HepG2 (cell line): ENCODE measurements around the gene SIVA1. TPM values are rescaled to one million over a fixed set of nuclear protein-coding genes. Genes with fewer than 3 reads are reported as not detected.

ENCODE experiments used
- ATAC-seq: fragments of 200-7000 bp; cut with Tn5 transposase; 3 replicates; pipeline ENCODE4 v1.9.1; 2020; ENCODE audit warnings: mild to moderate bottlenecking, moderate library complexity
- BruUV-seq: library from RNA; stranded (reverse); fragments of 400-500 nt; replicated peaks from 2 replicates; lab custom pipeline; 2021; lab: Mats Ljungman, UMichigan
- CTCF ChIA-PET: fragments of 300-600 bp; formaldehyde crosslinking; extraction: SDS; loops from one replicate; lab custom pipeline; 2021; ENCODE audit warnings: low total read pairs, inconsistent platforms, low intra/inter-chr PET ratio; lab: Yijun Ruan, JAX
- POLR2A ChIA-PET: fragments of 350-600 bp; sonication (Branson Sonifier 250); formaldehyde crosslinking; loops from one replicate; lab custom pipeline; 2020; ENCODE audit warnings: antibody characterized with exemption, inconsistent platforms; lab: Yijun Ruan, JAX
- DNase-seq: peaks from one replicate; pipeline ENCODE4 v3.0.0-alpha.2; 2015; ENCODE audit warnings: low spot score
- FAIRE-seq: peaks from 3 replicates; lab custom pipeline; 2011; peaks lifted over from hg19 to GRCh38; lab: Jason Lieb, UNC
- H2AFZ ChIP-seq: one replicate; pipeline ENCODE4 v1.6.1; 2011; ENCODE audit warnings: low read length, inconsistent platforms
- H3K27ac ChIP-seq: fragments of 300-600 bp; 3 replicates; pipeline ENCODE4 v1.8.0; 2011; ENCODE audit warnings: mixed run types, mild to moderate bottlenecking, mixed read lengths, low read length, inconsistent platforms; ENCODE audit not compliant: insufficient read depth; ENCODE audit errors: extremely low read length
- H3K27me3 ChIP-seq, 2 experiments: fragments of 200-600 bp in 1 of 2; 2 replicates in 1 of 2; 3 replicates in 1 of 2; pipeline versions ENCODE4 v1.6.0 to v1.8.0; 2011; ENCODE audit warnings: low read length in 2 of 2, mild to moderate bottlenecking in 2 of 2, moderate library complexity in 2 of 2, inconsistent platforms in 1 of 2; ENCODE audit not compliant: insufficient read depth in 2 of 2, control insufficient read depth in 1 of 2
- H3K36me3 ChIP-seq, 2 experiments: fragments of 200-600 bp in 1 of 2; replicated peaks in 1 of 2; 2 replicates in 1 of 2; 3 replicates in 1 of 2; pipeline versions ENCODE4 v1.5.1 to v1.8.0; 2011; ENCODE audit warnings: low read length in 2 of 2, inconsistent platforms in 1 of 2; ENCODE audit not compliant: insufficient read depth in 2 of 2, control insufficient read depth in 1 of 2
- H3K4me1 ChIP-seq: 2 replicates; pipeline ENCODE4 v1.5.1; 2012; ENCODE audit warnings: low read length, inconsistent platforms; ENCODE audit not compliant: insufficient read depth
- H3K4me2 ChIP-seq: 2 replicates; pipeline ENCODE4 v1.6.0; 2011; ENCODE audit warnings: low read depth, low read length, inconsistent platforms
- H3K4me3 ChIP-seq, 3 experiments: fragments of 200-600 bp in 1 of 3; sonication (generic), shearing (Covaris generic) in 1 of 3; replicated peaks in 1 of 3; 2 replicates each; pipeline ENCODE4 v1.5.1; 2011 to 2016; ENCODE audit warnings: low read length in 3 of 3, inconsistent platforms in 2 of 3, low read depth in 2 of 3, mild to moderate bottlenecking in 2 of 3, control low read depth in 1 of 3, mixed read lengths in 1 of 3; ENCODE audit not compliant: insufficient read depth in 1 of 3
- H3K79me2 ChIP-seq: one replicate; pipeline ENCODE4 v1.6.1; 2011; ENCODE audit warnings: low read length, inconsistent platforms; ENCODE audit not compliant: insufficient read depth
- H3K9ac ChIP-seq: 2 replicates; pipeline ENCODE4 v1.6.0; 2011; ENCODE audit warnings: mild to moderate bottlenecking, low read depth, low read length, inconsistent platforms; ENCODE audit not compliant: insufficient read depth
- H3K9me3 ChIP-seq: 2 replicates; pipeline ENCODE4 v1.5.1; 2012; ENCODE audit warnings: mild to moderate bottlenecking, low read length
- H4K20me1 ChIP-seq: 2 replicates; pipeline ENCODE4 v1.6.0; 2011; ENCODE audit warnings: inconsistent platforms, mild to moderate bottlenecking, low read length, moderate library complexity; ENCODE audit not compliant: insufficient read depth
- CBFB ChIP-seq: sonication (generic); formaldehyde crosslinking; IDR thresholded peaks from 2 replicates; pipeline ENCODE4 v1.4.0; 2020; ENCODE audit warnings: missing genetic modification reagents
- CBX5 ChIP-seq: sonication (generic); formaldehyde crosslinking; IDR thresholded peaks from 2 replicates; pipeline ENCODE4 v1.4.0; 2020; ENCODE audit warnings: missing genetic modification reagents, borderline replicate concordance
- NONO ChIP-seq, 2 experiments: fragments of 450-650 bp in 1 of 2; sonication (generic) in 1 of 2; formaldehyde crosslinking in 1 of 2; IDR thresholded peaks in 1 of 2; conservative IDR thresholded peaks in 1 of 2; 2 replicates each; pipeline versions ENCODE4 v1.6.1 to v1.8.0; 2017 to 2022; ENCODE audit warnings: mild to moderate bottlenecking in 1 of 2, missing genetic modification reagents in 1 of 2, moderate library complexity in 1 of 2
- PRDM10 ChIP-seq: sonication (generic); formaldehyde crosslinking; IDR thresholded peaks from 2 replicates; pipeline ENCODE4 v1.4.0; 2020; ENCODE audit warnings: low read depth, missing genetic modification reagents
- REPIN1 ChIP-seq: sonication (generic); formaldehyde crosslinking; IDR thresholded peaks from 2 replicates; pipeline ENCODE4 v1.8.0; 2022; ENCODE audit warnings: missing genetic modification reagents, low read depth, mild to moderate bottlenecking, borderline replicate concordance
- U2AF1 ChIP-seq: fragments of 200-400 bp; formaldehyde crosslinking; optimal IDR thresholded peaks from 2 replicates; pipeline ENCODE3; 2017; ENCODE audit warnings: mild to moderate bottlenecking, low read depth, low read length
- ZBTB7B ChIP-seq: sonication (generic); formaldehyde crosslinking; IDR thresholded peaks from 2 replicates; pipeline ENCODE4 v1.4.0; 2020; ENCODE audit warnings: missing genetic modification reagents
- ZNF761 ChIP-seq: sonication (generic); formaldehyde crosslinking; conservative IDR thresholded peaks from 2 replicates; pipeline ENCODE4 v1.4.0; 2020; ENCODE audit warnings: mild to moderate bottlenecking, missing genetic modification reagents
- WGBS: methylation state at CpG from one replicate; pipeline ENCODE4 v1.1.6; 2017; ENCODE audit warnings: low lambda C conversion rate; 5-methylcytosine and 5-hydroxymethylcytosine counted together
- in situ Hi-C: cut with HindIII; loops from 2 replicates; pipeline ENCODE4 v1.10.0; 2017; ENCODE audit warnings: low pct_unique_long_range_greater_than_20kb; ENCODE audit not compliant: extremely low pct_ligation_motif_present
- intact Hi-C: fragments of 100-400 bp; cut with micrococcal nuclease; formaldehyde crosslinking; loops from one replicate; pipeline ENCODE4 v1.10.0; 2022; ENCODE audit not compliant: unreplicated experiment
- polyA plus RNA-seq, 8 experiments: library from polyadenylated mRNA; depleted of rRNA in 3 of 8; stranded (reverse) in 7 of 8; unstranded in 1 of 8; fragments of >200 nt; fragmentation: Illumina TruSeq in 4 of 8; extraction: Trizol in 4 of 8; gene quantifications; 2 replicates each; pipeline versions ENCODE4 v1.2.1 to v1.2.3, GENCODE V29; 2011 to 2016; ENCODE audit warnings: low read depth in 4 of 8, missing spikeins in 1 of 8, mixed read lengths in 1 of 8; ENCODE audit not compliant: insufficient read depth in 1 of 8
- total RNA-seq, 5 experiments: library from RNA; depleted of rRNA; stranded (reverse); fragments of >200 nt; fragmentation: Illumina TruSeq; extraction: Trizol; gene quantifications; 2 replicates each; pipeline ENCODE4 v1.2.3, GENCODE V29; 2016; ENCODE audit warnings: low read depth in 1 of 5
- TF ChIP-seq, protein P1 (sequence below): IDR thresholded peaks from 2 replicates; pipeline ENCODE4 v1.6.1; 2012; ENCODE audit warnings: inconsistent platforms

SIVA1 gene
- total and polyA plus RNA-seq, 2 of the 13 experiments (the other 11 are each of a cell fraction or from before 2014, with no cell fraction given): 123 to 186 TPM

- Histone ChIP-seq H3K27me3 (no peaks in the 10 kb centered on the region), H3K36me3 (no peaks in the 10 kb centered on the region), H3K4me3 (no peak overlapping the region), H4K20me1 (no peaks in the 10 kb centered on the region), H3K4me1 (peaks cover 76% of the 10 kb centered on the region), H3K9ac (no peak overlapping the region), H3K4me2 (no peak overlapping the region), H3K79me2 (no peaks in the 10 kb centered on the region), H3K9me3 (no peaks in the 10 kb centered on the region), H3K27ac (no peak overlapping the region), H2AFZ (no peak overlapping the region)
- ChIA-PET CTCF (interaction anchor here (0.6 kb wide), 1 partner anchor 18 kb away, joined by 3 read pairs; no protein-coding TSS in a partner anchor), POLR2A (interaction anchor here (7.7 kb wide), 1 partner anchor 21 kb away, joined by 68 read pairs; the partner anchor contains the start of gene SIVA1)
- BruUV-seq: no TSS peak
- DNase-seq: no peak
- TF ChIP-seq REPIN1 (CRISPR knock-in tag): no peak
- TF ChIP-seq CBFB (CRISPR knock-in tag): no peak
- in situ Hi-C loops: no loop called here
- intact Hi-C loops: no loop called here
- WGBS: 100% methylated on average over 3 of the region's 5 CpGs
- FAIRE-seq: no peak
- ATAC-seq: no peak
Measured at GRCh38 chr14:104730487-104730886, 22.5 kb upstream of the SIVA1 start.

- Histone ChIP-seq H3K9ac (no peak overlapping the region), H3K9me3 (no peaks in the 10 kb centered on the region), H3K36me3 (no peaks in the 10 kb centered on the region), H3K27ac (no peak overlapping the region), H3K79me2 (no peaks in the 10 kb centered on the region), H3K4me1 (peaks cover 76% of the 10 kb centered on the region), H3K27me3 (no peaks in the 10 kb centered on the region), H3K4me3 (no peak overlapping the region), H2AFZ (no peak overlapping the region), H4K20me1 (no peaks in the 10 kb centered on the region), H3K4me2 (no peak overlapping the region)
- CTCF ChIA-PET: no interaction called here
- DNase-seq (peak; percentile 73), ATAC-seq (peak; percentile 48), FAIRE-seq (peak; percentile 43)
- WGBS: 68% methylated on average over 6 of the region's 18 CpGs
- in situ Hi-C loops (no loop called here), intact Hi-C loops (loop anchor here (1.0 kb wide), 1 partner anchor 18 kb away; no protein-coding TSS in a partner anchor)
- POLR2A ChIA-PET: interaction anchor here (7.7 kb wide), 1 partner anchor 19 kb away, joined by 68 read pairs; the partner anchor contains the start of gene SIVA1
- BruUV-seq: no TSS peak
- peak; percentile 64 for TF ChIP-seq U2AF1
- peak; percentile 42; the same call in 1 of the 2 replicates for TF ChIP-seq CBX5
- no peak for TF ChIP-seq NONO (IDR thresholded peaks at IDR 0.05)
- TF ChIP-seq NONO (CRISPR knock-in tag; conservative IDR thresholded peaks at IDR 0.05): 0 out of 2 replicates have a peak, but pooled peaks have one; percentile 27
- peak; percentile 82 for TF ChIP-seq PRDM10
- TF ChIP-seq ZBTB7B (CRISPR knock-in tag): peak; percentile 58; the same call in 1 of the 2 replicates
- TF ChIP-seq ZNF761 (CRISPR knock-in tag): no peak
- TF ChIP-seq, protein P1, sequence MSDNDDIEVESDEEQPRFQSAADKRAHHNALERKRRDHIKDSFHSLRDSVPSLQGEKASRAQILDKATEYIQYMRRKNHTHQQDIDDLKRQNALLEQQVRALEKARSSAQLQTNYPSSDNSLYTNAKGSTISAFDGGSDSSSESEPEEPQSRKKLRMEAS: peak; percentile 62; the same call in 1 of the 2 replicates
Measured at GRCh38 chr14:104731320-104732294, 21.3 kb upstream of the SIVA1 start.
